Measurements from ENCODE around the gene PRDM16.

The PRDM16 gene

GRCh38 chr1:3441880-3442279, 372.9 kb downstream of the PRDM16 start:
- Histone ChIP-seq H3K9me2 (replicated peaks; ENCODE audit: insufficient read depth, low read length) (no peaks in the 10 kb centered on the region), H3K36me3 (replicated peaks; ENCODE audit: insufficient read depth, low read length) (no peaks in the 10 kb centered on the region), H3K9ac (ENCODE audit: low read length) (no peak overlapping the region), H3K4me3 (ENCODE audit: low read length) (no peak overlapping the region), H3F3A (ENCODE audit: insufficient read depth, low read length) (no peaks in the 10 kb centered on the region), H3K9me3 (replicated peaks; ENCODE audit: insufficient read depth, low read length) (no peaks in the 10 kb centered on the region), H3K27ac (ENCODE audit: low read length) (no peak overlapping the region), H4K20me1 (ENCODE audit: insufficient read depth, low read length) (no peaks in the 10 kb centered on the region), H2AFZ (ENCODE audit: low read length) (no peak overlapping the region), H3K79me2 (ENCODE audit: low read length) (no peaks in the 10 kb centered on the region), H3K4me2 (ENCODE audit: low read depth, low read length) (no peak overlapping the region), H3K4me1 (ENCODE audit: low read length) (no peaks in the 10 kb centered on the region), H3K27me3 (replicated peaks; ENCODE audit: insufficient read depth, low read length) (peaks cover 96% of the 10 kb centered on the region)
- TF ChIP-seq CTCF (IDR thresholded peaks at IDR 0.05; ENCODE audit: low read length) (no peak), EZH2phosphoT487 (IDR thresholded peaks at IDR 0.05; ENCODE audit: low read length) (no peak; the same call in 1 of the 2 replicates), EZH2 (optimal IDR thresholded peaks at IDR 0.05; ENCODE audit: low read depth, low read length) (no peak)
- DNase-seq = no peak

- no peaks in the 10 kb centered on the region for H3K4me1 ChIP-seq (ENCODE audit: low read length)
- H3K79me2 ChIP-seq (ENCODE audit: low read length) = no peaks in the 10 kb centered on the region
- H4K20me1 ChIP-seq (ENCODE audit: insufficient read depth, low read length) = no peaks in the 10 kb centered on the region
- no peak overlapping the region for H3K9ac ChIP-seq (ENCODE audit: low read length)
- H3K4me2 ChIP-seq (ENCODE audit: low read depth, low read length) = no peak overlapping the region
- TF ChIP-seq CTCF (IDR thresholded peaks at IDR 0.05; ENCODE audit: low read length) = no peak
- no peak for TF ChIP-seq EZH2 (optimal IDR thresholded peaks at IDR 0.05; ENCODE audit: low read depth, low read length)
- no peak for TF ChIP-seq EZH2phosphoT487 (IDR thresholded peaks at IDR 0.05; ENCODE audit: low read length)
- H3K27me3 ChIP-seq (replicated peaks; ENCODE audit: insufficient read depth, low read length) = peaks cover 96% of the 10 kb centered on the region
- no peaks in the 10 kb centered on the region for H3K9me3 ChIP-seq (replicated peaks; ENCODE audit: insufficient read depth, low read length)
- H3K4me3 ChIP-seq (ENCODE audit: low read length) = no peak overlapping the region
- H3F3A ChIP-seq (ENCODE audit: insufficient read depth, low read length) = no peaks in the 10 kb centered on the region
- H2AFZ ChIP-seq (ENCODE audit: low read length) = no peak overlapping the region
- no peak for DNase-seq
- H3K36me3 ChIP-seq (replicated peaks; ENCODE audit: insufficient read depth, low read length) = no peaks in the 10 kb centered on the region
- H3K27ac ChIP-seq (ENCODE audit: low read length) = no peak overlapping the region
- H3K9me2 ChIP-seq (replicated peaks; ENCODE audit: insufficient read depth, low read length) = no peaks in the 10 kb centered on the region
Measured at GRCh38 chr1:3442331-3442730, 373.3 kb downstream of the PRDM16 start.

GRCh38 chr1:3442901-3443300, 373.9 kb downstream of the PRDM16 start:
- Histone ChIP-seq H3K79me2 (ENCODE audit: low read length) (no peaks in the 10 kb centered on the region), H4K20me1 (ENCODE audit: insufficient read depth, low read length) (no peaks in the 10 kb centered on the region), H3K9ac (ENCODE audit: low read length) (no peak overlapping the region), H3K27me3 (replicated peaks; ENCODE audit: insufficient read depth, low read length) (peaks cover 96% of the 10 kb centered on the region), H3K4me1 (ENCODE audit: low read length) (no peaks in the 10 kb centered on the region), H3F3A (ENCODE audit: insufficient read depth, low read length) (no peaks in the 10 kb centered on the region), H3K36me3 (replicated peaks; ENCODE audit: insufficient read depth, low read length) (no peaks in the 10 kb centered on the region), H3K4me2 (ENCODE audit: low read depth, low read length) (no peak overlapping the region), H3K27ac (ENCODE audit: low read length) (no peak overlapping the region), H3K9me3 (replicated peaks; ENCODE audit: insufficient read depth, low read length) (no peaks in the 10 kb centered on the region), H2AFZ (ENCODE audit: low read length) (no peak overlapping the region), H3K4me3 (ENCODE audit: low read length) (no peak overlapping the region), H3K9me2 (replicated peaks; ENCODE audit: insufficient read depth, low read length) (no peaks in the 10 kb centered on the region)
- TF ChIP-seq EZH2phosphoT487 (IDR thresholded peaks at IDR 0.05; ENCODE audit: low read length) (no peak), EZH2 (optimal IDR thresholded peaks at IDR 0.05; ENCODE audit: low read depth, low read length) (no peak), CTCF (IDR thresholded peaks at IDR 0.05; ENCODE audit: low read length) (no peak)
- no peak for DNase-seq
